DOHH2 (cell line): ENCODE measurements around the gene EDEM1.

Experiments
- H3F3A ChIP-seq: fragments of 200-600 bp; sonication (generic), shearing (Covaris generic); 2 replicates; pipeline ENCODE4 v1.6.0; 2016; ENCODE audit warnings: antibody characterized with exemption, mild to moderate bottlenecking; ENCODE audit not compliant: control insufficient read depth, insufficient read depth
- H3K27ac ChIP-seq: fragments of 200-600 bp; sonication (generic); 2 replicates; pipeline ENCODE4 v1.5.1; 2014; ENCODE audit warnings: low read depth, mild to moderate bottlenecking, low read length, moderate library complexity
- H3K27me3 ChIP-seq: fragments of 200-600 bp; sonication (generic); 2 replicates; pipeline ENCODE4 v1.6.1; 2014; ENCODE audit warnings: mild to moderate bottlenecking, low read length, mixed read lengths; ENCODE audit not compliant: control insufficient read depth
- H3K36me3 ChIP-seq: fragments of 200-600 bp; sonication (generic); 2 replicates; pipeline ENCODE4 v1.6.1; 2014; ENCODE audit warnings: mild to moderate bottlenecking, low read length, moderate library complexity, mixed read lengths; ENCODE audit not compliant: control insufficient read depth
- H3K4me1 ChIP-seq: fragments of 200-600 bp; sonication (generic); 2 replicates; pipeline ENCODE4 v1.6.1; 2014; ENCODE audit warnings: mild to moderate bottlenecking, low read length, mixed read lengths; ENCODE audit not compliant: control insufficient read depth
- H3K4me2 ChIP-seq: fragments of 200-600 bp; sonication (generic); 2 replicates; pipeline ENCODE4 v1.6.0; 2014; ENCODE audit warnings: mild to moderate bottlenecking, low read length, moderate library complexity
- H3K4me3 ChIP-seq: fragments of 200-600 bp; sonication (generic); 2 replicates; pipeline ENCODE4 v1.5.1; 2014; ENCODE audit warnings: mild to moderate bottlenecking, low read length, mixed read lengths
- H3K79me2 ChIP-seq: fragments of 200-600 bp; sonication (generic); 2 replicates; pipeline ENCODE4 v1.6.1; 2014; ENCODE audit warnings: mild to moderate bottlenecking, low read length, mixed read lengths; ENCODE audit not compliant: control insufficient read depth
- H3K9me2 ChIP-seq: fragments of 200-600 bp; sonication (generic); replicated peaks from 2 replicates; pipeline ENCODE4 v1.6.1; 2014; ENCODE audit warnings: mild to moderate bottlenecking, low read length, mixed read lengths; ENCODE audit not compliant: control insufficient read depth
- H3K9me3 ChIP-seq: fragments of 200-600 bp; sonication (generic); 2 replicates; pipeline ENCODE4 v1.6.1; 2014; ENCODE audit warnings: antibody characterized with exemption, low read length, mixed read lengths; ENCODE audit not compliant: control insufficient read depth, insufficient read depth
- H4K20me1 ChIP-seq: fragments of 200-600 bp; sonication (generic); 2 replicates; pipeline ENCODE4 v1.6.0; 2014; ENCODE audit warnings: low read depth, mild to moderate bottlenecking, antibody characterized with exemption, low read length, moderate library complexity; ENCODE audit not compliant: control insufficient read depth, insufficient read depth
- EZH2phosphoT487 ChIP-seq: fragments of 200-600 bp; sonication (generic); IDR thresholded peaks from 2 replicates; pipeline ENCODE4 v1.6.1; 2017; ENCODE audit warnings: borderline replicate concordance, mild to moderate bottlenecking, antibody characterized with exemption, low read length, moderate library complexity, mixed read lengths
- TF ChIP-seq, protein P1 (sequence below): fragments of 200-600 bp; sonication (generic); IDR thresholded peaks from one replicate; pipeline ENCODE4 v1.5.1; 2014; ENCODE audit warnings: antibody characterized with exemption, mild to moderate bottlenecking, low read depth, low read length; ENCODE audit not compliant: poor library complexity, severe bottlenecking

Gene EDEM1

GRCh38 chr3:5217824-5218595, 30.5 kb downstream of the EDEM1 start:
- Histone ChIP-seq H3K27me3 (no peaks in the 10 kb centered on the region), H3K4me3 (no peak overlapping the region), H4K20me1 (peaks cover 25% of the 10 kb centered on the region; the same call in 1 of the 2 replicates), H3K4me2 (no peak overlapping the region), H3K79me2 (0 out of 2 replicates have a peak, but pooled peaks cover 7% of the 10 kb centered on the region), H3K4me1 (peaks cover 8% of the 10 kb centered on the region), H3K9me2 (no peaks in the 10 kb centered on the region), H3F3A (peaks cover 45% of the 10 kb centered on the region), H3K36me3 (peaks cover 72% of the 10 kb centered on the region), H3K9me3 (no peaks in the 10 kb centered on the region), H3K27ac (no peak overlapping the region)
- TF ChIP-seq EZH2phosphoT487: no peak
- TF ChIP-seq, protein P1, sequence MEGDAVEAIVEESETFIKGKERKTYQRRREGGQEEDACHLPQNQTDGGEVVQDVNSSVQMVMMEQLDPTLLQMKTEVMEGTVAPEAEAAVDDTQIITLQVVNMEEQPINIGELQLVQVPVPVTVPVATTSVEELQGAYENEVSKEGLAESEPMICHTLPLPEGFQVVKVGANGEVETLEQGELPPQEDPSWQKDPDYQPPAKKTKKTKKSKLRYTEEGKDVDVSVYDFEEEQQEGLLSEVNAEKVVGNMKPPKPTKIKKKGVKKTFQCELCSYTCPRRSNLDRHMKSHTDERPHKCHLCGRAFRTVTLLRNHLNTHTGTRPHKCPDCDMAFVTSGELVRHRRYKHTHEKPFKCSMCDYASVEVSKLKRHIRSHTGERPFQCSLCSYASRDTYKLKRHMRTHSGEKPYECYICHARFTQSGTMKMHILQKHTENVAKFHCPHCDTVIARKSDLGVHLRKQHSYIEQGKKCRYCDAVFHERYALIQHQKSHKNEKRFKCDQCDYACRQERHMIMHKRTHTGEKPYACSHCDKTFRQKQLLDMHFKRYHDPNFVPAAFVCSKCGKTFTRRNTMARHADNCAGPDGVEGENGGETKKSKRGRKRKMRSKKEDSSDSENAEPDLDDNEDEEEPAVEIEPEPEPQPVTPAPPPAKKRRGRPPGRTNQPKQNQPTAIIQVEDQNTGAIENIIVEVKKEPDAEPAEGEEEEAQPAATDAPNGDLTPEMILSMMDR: no peak

- TF ChIP-seq EZH2phosphoT487: no peak
- TF ChIP-seq, protein P1: no peak
- H3K4me3 ChIP-seq: no peak overlapping the region
- no peaks in the 10 kb centered on the region for H3K27me3 ChIP-seq
- no peaks in the 10 kb centered on the region; the same call in 1 of the 2 replicates for H3K4me1 ChIP-seq
- no peaks in the 10 kb centered on the region for H3K9me3 ChIP-seq
- H3K36me3 ChIP-seq: peaks cover 64% of the 10 kb centered on the region
- H4K20me1 ChIP-seq: peaks cover 17% of the 10 kb centered on the region; the same call in 1 of the 2 replicates
- 0 out of 2 replicates have a peak, but pooled peaks cover 5% of the 10 kb centered on the region for H3K79me2 ChIP-seq
- H3K4me2 ChIP-seq: no peak overlapping the region
- H3K9me2 ChIP-seq: no peaks in the 10 kb centered on the region
- peaks cover 45% of the 10 kb centered on the region for H3F3A ChIP-seq
- no peak overlapping the region for H3K27ac ChIP-seq
Observed at GRCh38 chr3:5218815-5219214, 31.3 kb downstream of the EDEM1 start.

DNA sequence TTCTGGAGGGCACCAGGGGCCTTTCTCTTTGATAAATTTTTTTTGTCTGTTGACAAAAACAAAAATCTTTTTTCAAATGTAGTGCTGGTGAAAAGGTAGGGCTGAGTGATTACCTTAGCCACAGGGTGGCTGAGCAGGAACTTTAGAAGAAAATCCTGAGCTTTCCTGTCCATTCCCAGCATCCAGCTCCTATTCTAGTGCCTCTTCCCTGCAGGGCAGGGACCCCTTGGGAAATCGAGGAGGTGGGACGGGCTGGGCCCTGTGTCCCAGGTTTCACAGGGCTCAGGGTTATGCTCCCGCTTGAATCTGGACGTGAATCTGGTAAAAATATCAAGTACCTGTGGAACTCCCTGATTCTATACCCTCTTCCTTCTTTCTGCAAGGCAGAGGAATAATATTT, 31.7 kb downstream of the EDEM1 start:
- H3K9me3 ChIP-seq: no peaks in the 10 kb centered on the region
- H3K4me2 ChIP-seq: no peak overlapping the region
- peaks cover 60% of the 10 kb centered on the region for H3K36me3 ChIP-seq
- no peaks in the 10 kb centered on the region for H3K27me3 ChIP-seq
- H3K4me1 ChIP-seq: no peaks in the 10 kb centered on the region
- H3K79me2 ChIP-seq: 0 out of 2 replicates have a peak, but pooled peaks cover 1% of the 10 kb centered on the region
- H3K27ac ChIP-seq: no peak overlapping the region
- no peak for TF ChIP-seq EZH2phosphoT487
- TF ChIP-seq, protein P1: no peak
- peaks cover 45% of the 10 kb centered on the region for H3F3A ChIP-seq
- H4K20me1 ChIP-seq: peaks cover 13% of the 10 kb centered on the region; the same call in 1 of the 2 replicates
- H3K9me2 ChIP-seq: no peaks in the 10 kb centered on the region
- H3K4me3 ChIP-seq: no peak overlapping the region
